Mesothelial cell of epicardium (in vitro differentiated cells): ENCODE results near the gene MPZL3. TPM values are rescaled to one million over a fixed set of nuclear protein-coding genes. Genes with fewer than 3 reads are reported as not detected.

Experiments
- DNase-seq, 2 experiments: peaks; one replicate each; pipeline ENCODE4 v3.0.0; 2021; ENCODE audit warnings: low spot score in 2 of 2; ENCODE audit not compliant: unreplicated experiment in 2 of 2
- H3K27ac Mint-ChIP-seq: 2 replicates; pipeline ENCODE4 v1.8.0; 2021; ENCODE audit warnings: mixed read lengths
- H3K27me3 Mint-ChIP-seq: 2 replicates; pipeline ENCODE4 v1.8.0; 2021; ENCODE audit warnings: low read depth, mixed read lengths
- H3K36me3 Mint-ChIP-seq: 2 replicates; pipeline ENCODE4 v1.8.0; 2021; ENCODE audit warnings: mixed read lengths
- H3K4me1 Mint-ChIP-seq: 2 replicates; pipeline ENCODE4 v1.8.0; 2021; ENCODE audit warnings: mixed read lengths
- H3K4me3 Mint-ChIP-seq: 2 replicates; pipeline ENCODE4 v1.8.0; 2021; ENCODE audit warnings: mild to moderate bottlenecking, moderate library complexity, mixed read lengths
- H3K9me3 Mint-ChIP-seq: 2 replicates; pipeline ENCODE4 v1.8.0; 2021; ENCODE audit warnings: mixed read lengths
- CTCF ChIP-seq: fragments of 200-600 bp; sonication (generic); IDR thresholded peaks from one replicate; pipeline ENCODE4 v1.5.0; 2021; ENCODE audit warnings: antibody characterized with exemption; ENCODE audit not compliant: unreplicated experiment
- total RNA-seq: library from RNA; stranded (reverse); gene quantifications from 3 replicates; pipeline ENCODE4 v1.2.1, GENCODE V29; 2021

MPZL3 gene
- total RNA-seq, 1 donor from 2014 or later, result 5.0 TPM

DNA sequence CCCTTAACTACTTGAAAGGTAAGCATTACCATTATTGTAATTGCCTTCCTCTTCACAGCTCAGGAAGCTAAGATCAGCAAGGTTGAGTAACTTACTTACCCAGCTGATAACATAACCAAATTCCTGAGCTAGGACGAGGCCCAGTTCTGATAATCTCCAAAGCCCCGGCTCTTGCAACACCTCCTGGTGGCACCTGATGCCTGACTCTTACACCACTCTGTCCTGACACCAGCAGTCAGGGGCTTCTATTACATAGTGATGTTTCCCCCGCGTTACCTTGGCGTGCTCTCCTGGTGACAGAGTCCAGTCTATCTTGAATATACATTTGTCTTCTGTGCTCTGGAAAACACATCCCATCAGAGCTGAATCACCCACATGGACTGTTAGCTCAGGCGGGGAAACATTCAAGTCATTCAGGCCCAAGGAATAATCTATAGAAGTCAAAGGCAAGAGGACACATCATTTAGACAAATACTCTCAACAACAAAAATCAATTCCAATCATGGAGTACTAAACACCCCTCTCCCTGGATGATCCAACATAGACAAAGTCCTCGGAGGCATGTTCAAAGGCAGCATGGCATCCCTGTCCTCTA, 39.9 kb downstream of the MPZL3 start:
- no peak overlapping the region for H3K4me3 Mint-ChIP-seq
- H3K4me1 Mint-ChIP-seq, result peaks cover 6% of the 10 kb centered on the region
- peaks cover 5% of the 10 kb centered on the region for H3K9me3 Mint-ChIP-seq
- H3K36me3 Mint-ChIP-seq, result no peaks in the 10 kb centered on the region
- no peak for DNase-seq
- H3K27me3 Mint-ChIP-seq, result peaks cover 80% of the 10 kb centered on the region
- TF ChIP-seq CTCF, result no peak
- no peak overlapping the region for H3K27ac Mint-ChIP-seq

- Mint-ChIP-seq H3K4me3 (no peak overlapping the region), H3K9me3 (peaks cover 5% of the 10 kb centered on the region), H3K36me3 (no peaks in the 10 kb centered on the region), H3K4me1 (no peaks in the 10 kb centered on the region), H3K27me3 (peaks cover 87% of the 10 kb centered on the region), H3K27ac (no peak overlapping the region)
- no peak for DNase-seq
- no peak for TF ChIP-seq CTCF
These were observed 41.2 kb downstream of the MPZL3 start for GRCh38 chr11:118211006-118211405.

- TF ChIP-seq CTCF, result no peak
- Mint-ChIP-seq H3K9me3 (peaks cover 5% of the 10 kb centered on the region), H3K4me1 (no peaks in the 10 kb centered on the region), H3K4me3 (no peak overlapping the region), H3K36me3 (no peaks in the 10 kb centered on the region), H3K27ac (no peak overlapping the region), H3K27me3 (peaks cover 91% of the 10 kb centered on the region)
- no peak for DNase-seq
These were observed 41.8 kb downstream of the MPZL3 start for GRCh38 chr11:118210323-118210722.

DNA sequence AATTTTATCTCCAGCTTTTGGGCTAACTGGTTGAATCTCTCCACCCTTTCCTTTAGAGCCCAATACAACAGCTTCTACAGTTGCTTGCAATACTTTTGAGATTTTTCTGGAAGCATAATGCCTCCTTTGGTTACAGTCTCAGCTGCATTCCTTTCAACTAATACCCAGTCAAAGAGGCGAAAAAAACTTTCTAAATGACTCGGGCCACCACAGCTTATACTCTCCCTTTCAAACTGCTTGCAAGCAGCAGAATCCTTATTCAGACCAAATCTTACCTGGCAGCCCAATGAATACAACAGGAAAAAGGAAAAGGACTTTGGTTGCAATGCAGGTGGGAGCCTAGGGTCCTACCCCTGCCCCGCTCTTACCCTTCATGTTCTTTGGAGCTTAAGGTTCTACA, 43.1 kb downstream of the MPZL3 start:
- no peak for TF ChIP-seq CTCF
- H3K27me3 Mint-ChIP-seq, result peaks cover 83% of the 10 kb centered on the region

GRCh38 chr11:118207079-118207478, 45.1 kb downstream of the MPZL3 start:
- Mint-ChIP-seq H3K27me3 (peaks cover 63% of the 10 kb centered on the region), H3K27ac (no peak overlapping the region), H3K9me3 (no peaks in the 10 kb centered on the region), H3K4me1 (no peaks in the 10 kb centered on the region), H3K4me3 (no peak overlapping the region), H3K36me3 (no peaks in the 10 kb centered on the region)
- no peak for DNase-seq
- no peak for TF ChIP-seq CTCF

More for the DNA sequence above, 43.1 kb downstream of the MPZL3 start:
- no peaks in the 10 kb centered on the region for H3K4me1 Mint-ChIP-seq
- H3K9me3 Mint-ChIP-seq, result no peaks in the 10 kb centered on the region
- H3K27ac Mint-ChIP-seq, result no peak overlapping the region
- DNase-seq, result no peak
- H3K4me3 Mint-ChIP-seq, result no peak overlapping the region
- H3K36me3 Mint-ChIP-seq, result no peaks in the 10 kb centered on the region
